Effector memory CD4-positive, alpha-beta T cell (primary cell): Measurements from ENCODE around the gene PRKAG3.

Experiments
- DNase-seq, 3 donors: peaks; one replicate each; pipeline ENCODE4 v3.0.0-alpha.2; 2020
- H3K27ac ChIP-seq: 2 replicates; pipeline ENCODE4 v1.7.0; 2013; ENCODE audit warnings: mild to moderate bottlenecking, low read length, moderate library complexity; ENCODE audit not compliant: insufficient read depth, poor library complexity, severe bottlenecking
- H3K27me3 ChIP-seq: replicated peaks from 2 replicates; pipeline ENCODE4 v1.7.0; 2013; ENCODE audit warnings: mild to moderate bottlenecking, low read length; ENCODE audit not compliant: insufficient read depth, control insufficient read depth, poor library complexity, severe bottlenecking
- H3K36me3 ChIP-seq: 2 replicates; pipeline ENCODE4 v1.7.0; 2013; ENCODE audit warnings: mild to moderate bottlenecking, low read length, moderate library complexity; ENCODE audit not compliant: control insufficient read depth, insufficient read depth
- H3K4me1 ChIP-seq: 2 replicates; pipeline ENCODE4 v1.7.0; 2013; ENCODE audit warnings: low read length, mild to moderate bottlenecking; ENCODE audit not compliant: control insufficient read depth, insufficient read depth, poor library complexity, severe bottlenecking
- H3K4me3 ChIP-seq: 2 replicates; pipeline ENCODE4 v1.7.0; 2013; ENCODE audit warnings: low read length, low read depth, mild to moderate bottlenecking; ENCODE audit not compliant: insufficient read depth, poor library complexity, severe bottlenecking
- H3K9me3 ChIP-seq: 2 replicates; pipeline ENCODE4 v1.7.0; 2013; ENCODE audit warnings: mild to moderate bottlenecking, low read length, moderate library complexity; ENCODE audit not compliant: control insufficient read depth
- total RNA-seq, 3 donors: gene quantifications; one replicate each; lab custom pipeline; 2026; lab: John Stamatoyannopoulos, UW

The PRKAG3 gene
- 0 reads per million in 3 donors for total RNA-seq

DNA sequence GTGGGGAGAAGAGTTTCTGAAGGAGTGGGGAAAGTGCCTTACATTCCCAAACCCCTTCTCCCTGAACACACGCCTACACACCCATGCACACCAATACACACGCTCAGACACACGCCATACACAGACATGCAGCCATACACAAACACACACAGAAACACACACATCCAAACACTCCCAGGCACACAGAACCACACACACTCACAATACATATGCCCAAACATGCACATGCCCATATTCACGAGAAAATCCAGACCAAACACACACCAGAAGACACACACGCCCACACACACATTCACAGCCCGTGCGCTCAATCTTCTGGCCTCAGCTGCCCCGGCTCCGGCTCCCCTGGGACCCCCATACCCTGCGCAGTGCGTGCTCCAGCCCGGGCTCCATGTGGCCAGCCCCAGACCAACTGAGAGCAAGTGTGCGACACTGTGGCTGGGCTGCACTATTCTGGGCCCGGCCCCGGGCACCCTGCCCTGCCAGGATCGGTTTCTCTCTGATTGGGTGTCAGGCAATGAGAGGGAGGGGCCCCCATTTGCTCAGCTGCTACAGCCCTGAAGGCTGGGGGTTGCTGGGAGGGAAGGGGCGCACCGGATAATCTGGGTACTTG lies at the start of gene PRKAG3:
TSS of gene PRKAG3 (minus strand) at position 426 of the 613 bp plus-strand sequence.
- Histone ChIP-seq H3K9me3 (no peaks in the 10 kb centered on the region), H3K4me3 (no peak within 1 kb of the TSS), H3K36me3 (no peaks in the 10 kb centered on the region), H3K4me1 (no peaks in the 10 kb centered on the region), H3K27me3 (peaks cover 10% of the 10 kb centered on the region), H3K27ac (no peak within 1 kb of the TSS)
- no peak for DNase-seq

DNA sequence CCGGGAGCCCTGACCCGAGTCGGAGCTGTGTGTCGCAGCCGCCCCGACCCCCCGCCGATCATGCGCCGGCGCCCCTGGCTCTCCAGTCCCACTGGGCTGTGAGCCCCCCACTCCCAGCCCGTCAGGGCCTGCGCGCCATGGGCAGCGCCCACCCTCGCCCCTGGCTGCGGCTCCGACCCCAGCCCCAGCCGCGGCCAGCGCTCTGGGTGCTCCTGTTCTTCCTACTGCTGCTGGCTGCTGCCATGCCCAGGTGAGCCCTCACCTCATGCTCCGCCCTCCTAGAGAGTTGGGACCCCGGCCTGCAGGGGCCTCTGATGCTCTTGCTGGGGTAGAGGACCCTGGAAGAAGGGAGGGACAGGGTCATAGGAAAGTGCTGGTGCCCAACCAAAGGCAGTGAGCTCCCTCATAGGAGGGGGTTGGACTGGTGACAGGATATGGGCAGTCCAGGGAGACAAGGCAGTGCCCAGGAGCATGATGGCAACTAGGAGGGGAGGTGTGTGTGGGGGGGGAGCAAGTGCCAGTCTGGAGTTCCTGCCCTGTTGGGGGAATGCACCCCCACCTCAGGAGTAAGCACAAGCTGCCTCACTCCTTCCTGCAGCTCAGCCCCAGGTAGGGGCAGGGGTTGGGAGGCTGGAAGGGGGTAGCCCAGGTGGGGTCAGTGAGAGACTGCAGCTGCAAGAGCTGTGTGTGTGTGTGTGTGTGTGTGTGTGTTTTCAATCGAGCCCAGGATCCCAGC lies 49.4 kb upstream of the PRKAG3 start:
- Histone ChIP-seq H3K27me3 (no peaks in the 10 kb centered on the region), H3K27ac (peak overlapping the region; percentile 84)

DNA sequence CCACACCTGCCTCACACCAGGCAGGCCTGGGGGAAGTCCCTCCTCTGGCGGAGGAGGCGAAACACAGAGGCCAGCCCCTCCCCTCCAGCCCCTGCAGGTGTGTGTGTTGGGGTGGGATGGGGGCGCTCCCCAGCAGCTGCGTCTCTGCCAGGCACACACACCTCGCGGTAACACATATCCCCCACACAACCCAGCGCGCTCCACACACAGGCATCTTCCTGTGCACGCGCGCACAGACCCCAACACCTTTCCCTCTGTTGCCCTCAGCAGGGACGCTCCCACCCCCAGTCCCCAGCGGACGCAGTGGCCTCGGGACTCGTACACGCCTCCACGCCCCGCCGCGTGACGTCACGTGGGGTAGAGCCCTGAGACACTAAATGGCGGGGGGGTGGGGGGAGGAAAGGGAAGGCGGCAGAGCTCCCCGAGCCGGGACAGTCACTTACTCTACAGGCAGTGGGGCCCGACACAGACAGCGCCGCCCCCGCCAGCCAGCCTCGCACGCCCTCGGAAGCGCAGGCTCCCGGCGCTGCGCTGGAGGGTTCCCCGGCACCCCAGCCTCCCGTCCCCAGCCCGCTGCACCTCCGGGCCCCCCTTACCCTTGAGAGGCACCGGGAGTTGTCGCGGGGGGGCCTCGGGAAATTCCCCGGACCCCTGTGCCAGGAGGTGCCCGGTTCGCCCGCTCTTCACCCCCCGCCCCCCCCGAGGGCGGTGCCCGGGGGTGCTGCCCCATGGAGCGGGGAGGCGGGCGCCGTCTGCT lies 48.7 kb upstream of the PRKAG3 start, which contains the start of gene WNT10A:
TSS of gene WNT10A (plus strand) at position 751 of the 757 bp plus-strand sequence. CDS start 144 bp downstream, outside the sequence.
- Histone ChIP-seq H3K4me3 (peak within 1 kb of the TSS; percentile 58), H3K36me3 (no peaks in the 10 kb centered on the region), H3K4me1 (peaks cover 54% of the 10 kb centered on the region), H3K27me3 (no peaks in the 10 kb centered on the region), H3K27ac (peak within 1 kb of the TSS; percentile 84), H3K9me3 (no peaks in the 10 kb centered on the region)
- peak; percentile 85 to 89 (median 86) for DNase-seq

More for the DNA sequence above, 49.4 kb upstream of the PRKAG3 start:
- peak overlapping the region; percentile 58 for H3K4me3 ChIP-seq
- peaks cover 54% of the 10 kb centered on the region for H3K4me1 ChIP-seq
- no peak for DNase-seq
- H3K9me3 ChIP-seq: no peaks in the 10 kb centered on the region
- H3K36me3 ChIP-seq: no peaks in the 10 kb centered on the region

DNA sequence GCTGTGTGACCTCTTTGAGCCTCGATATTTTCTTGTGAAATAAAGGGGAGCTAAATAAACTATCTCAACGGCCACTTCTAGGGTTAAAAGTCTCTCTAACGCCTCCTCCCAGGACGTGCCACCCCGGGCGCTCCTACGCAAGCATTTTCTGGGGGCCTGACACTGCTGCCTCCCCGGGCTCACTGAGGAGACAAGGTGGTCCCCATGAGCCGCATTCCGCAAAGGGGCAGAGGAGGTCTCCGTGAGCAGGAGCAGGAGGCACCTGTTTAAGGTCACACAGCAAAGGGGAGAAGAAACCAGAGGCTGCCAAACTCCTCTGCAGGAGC lies 48.1 kb upstream of the PRKAG3 start:
- Histone ChIP-seq H3K9me3 (no peaks in the 10 kb centered on the region), H3K36me3 (no peaks in the 10 kb centered on the region), H3K4me3 (peak overlapping the region; percentile 58), H3K4me1 (peaks cover 54% of the 10 kb centered on the region), H3K27ac (peak overlapping the region; percentile 84), H3K27me3 (no peaks in the 10 kb centered on the region)
- no peak for DNase-seq

DNA sequence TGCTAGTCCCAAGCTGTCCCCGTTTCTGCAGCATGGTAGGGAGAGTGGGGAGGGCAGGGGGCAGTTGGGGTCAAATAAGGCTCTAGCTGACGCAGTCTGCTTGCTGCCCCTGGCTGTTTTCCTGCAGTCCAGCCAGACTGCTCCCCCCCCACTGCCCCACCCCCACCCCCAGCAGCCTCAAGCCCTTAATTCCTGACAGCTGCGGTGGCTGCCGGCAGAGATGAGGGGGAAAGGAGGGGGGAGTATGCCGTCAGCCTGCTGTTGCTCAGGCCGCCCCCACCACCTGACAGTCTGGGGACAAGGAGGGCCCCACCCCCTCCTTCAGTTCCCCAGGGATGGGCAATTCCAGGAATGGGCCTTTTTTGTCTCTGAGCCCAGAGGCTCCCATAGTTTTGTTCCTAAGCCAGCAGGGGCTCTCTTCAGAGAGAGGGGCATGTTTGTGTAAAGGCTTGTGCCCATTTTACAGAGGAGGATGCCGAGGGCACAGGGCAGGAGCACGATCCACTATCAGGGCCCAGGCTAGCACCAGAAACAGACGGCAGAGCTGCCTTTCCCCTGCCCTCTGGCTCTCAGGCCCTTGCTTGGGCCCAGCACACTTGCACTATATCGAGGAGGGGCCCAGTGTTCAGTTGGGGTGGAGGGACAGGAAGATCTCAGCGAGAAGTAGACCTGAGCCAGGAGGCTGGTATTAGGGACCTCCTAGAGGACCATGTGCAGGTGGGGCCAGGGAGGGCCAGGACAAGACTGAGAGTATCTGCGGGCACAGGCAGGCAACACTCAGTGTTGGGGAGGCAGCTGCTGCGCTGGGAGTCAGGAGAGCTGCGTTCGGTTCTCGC lies 47.5 kb upstream of the PRKAG3 start:
- H3K9me3 ChIP-seq: no peaks in the 10 kb centered on the region
- no peaks in the 10 kb centered on the region for H3K36me3 ChIP-seq
- H3K27me3 ChIP-seq: peaks cover 3% of the 10 kb centered on the region
- peak overlapping the region; percentile 84 for H3K27ac ChIP-seq
- peaks cover 50% of the 10 kb centered on the region for H3K4me1 ChIP-seq
- no peak for DNase-seq
- peak overlapping the region; percentile 58 for H3K4me3 ChIP-seq

DNA sequence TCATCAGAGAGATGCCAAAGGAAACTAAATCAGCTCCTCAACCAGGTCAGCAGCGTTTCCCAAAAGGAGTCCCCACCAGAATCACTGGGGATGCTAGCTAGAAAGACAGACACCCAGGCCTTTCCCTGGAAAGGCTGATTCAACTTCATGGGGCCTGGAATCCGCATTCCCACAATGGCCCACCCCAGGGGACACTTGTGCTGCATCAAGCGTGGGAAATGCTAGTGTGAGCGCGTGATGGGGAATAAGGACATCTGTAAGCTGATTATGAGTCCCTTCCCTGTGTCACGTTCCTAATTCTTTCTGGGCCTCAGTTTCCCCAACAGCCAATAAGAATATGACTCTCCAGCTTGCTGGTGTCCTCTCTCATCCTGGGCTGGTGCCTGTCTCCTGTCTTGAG lies 46.9 kb upstream of the PRKAG3 start:
- peaks cover 9% of the 10 kb centered on the region for H3K27me3 ChIP-seq
- H3K4me1 ChIP-seq: peaks cover 50% of the 10 kb centered on the region
- no peak overlapping the region for H3K27ac ChIP-seq
- no peaks in the 10 kb centered on the region for H3K9me3 ChIP-seq
- DNase-seq: no peak
- H3K36me3 ChIP-seq: no peaks in the 10 kb centered on the region
- no peak overlapping the region for H3K4me3 ChIP-seq

DNA sequence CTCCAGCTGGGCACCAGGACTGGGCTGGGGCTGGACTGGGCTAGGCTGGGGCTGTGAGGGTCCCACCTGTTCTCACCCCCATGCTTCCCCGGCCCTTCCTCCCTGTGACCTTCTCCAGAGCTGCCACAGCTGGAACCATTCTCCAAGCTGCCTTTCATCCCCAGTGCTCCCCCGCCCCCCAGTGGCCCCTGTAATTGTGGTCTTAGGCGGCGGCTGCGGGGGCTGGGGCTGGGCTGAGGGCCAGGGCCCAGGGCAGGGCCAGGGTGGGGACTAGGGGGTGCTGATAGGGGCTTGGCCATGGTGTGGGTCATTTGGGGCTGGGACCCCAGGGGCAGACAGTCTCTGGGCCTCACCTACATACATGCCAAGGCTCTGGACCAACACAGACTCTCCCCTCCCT lies 46.3 kb upstream of the PRKAG3 start:
- H3K27ac ChIP-seq: peak overlapping the region; percentile 16
- no peaks in the 10 kb centered on the region for H3K9me3 ChIP-seq
- peaks cover 52% of the 10 kb centered on the region for H3K4me1 ChIP-seq
- peaks cover 15% of the 10 kb centered on the region for H3K27me3 ChIP-seq
- H3K36me3 ChIP-seq: no peaks in the 10 kb centered on the region
- no peak overlapping the region for H3K4me3 ChIP-seq
- DNase-seq: no peak

DNA sequence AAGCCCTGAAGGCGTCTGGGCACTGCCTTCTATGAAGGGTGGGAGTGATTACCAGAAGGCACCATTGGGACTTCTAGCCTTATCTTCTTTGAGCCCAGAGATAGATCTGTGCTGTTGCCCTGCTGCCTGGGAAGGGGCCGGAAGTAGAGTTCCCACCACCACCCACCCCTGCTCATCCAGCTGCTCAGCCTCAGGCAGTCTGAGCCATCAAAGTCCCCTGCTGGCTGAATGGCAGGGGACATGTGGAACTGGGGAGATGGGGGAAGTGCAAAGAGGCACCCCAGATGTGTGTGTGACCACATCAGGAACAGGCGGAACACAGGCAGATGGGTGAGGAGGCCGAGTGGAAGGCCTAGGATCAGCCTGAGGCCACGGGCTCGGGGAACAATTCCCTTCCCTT lies 45.7 kb upstream of the PRKAG3 start:
- H3K4me3 ChIP-seq: no peak overlapping the region
- peaks cover 20% of the 10 kb centered on the region for H3K27me3 ChIP-seq
- no peaks in the 10 kb centered on the region for H3K9me3 ChIP-seq
- peaks cover 46% of the 10 kb centered on the region for H3K4me1 ChIP-seq
- no peak for DNase-seq
- no peak overlapping the region for H3K27ac ChIP-seq
- H3K36me3 ChIP-seq: no peaks in the 10 kb centered on the region

DNA sequence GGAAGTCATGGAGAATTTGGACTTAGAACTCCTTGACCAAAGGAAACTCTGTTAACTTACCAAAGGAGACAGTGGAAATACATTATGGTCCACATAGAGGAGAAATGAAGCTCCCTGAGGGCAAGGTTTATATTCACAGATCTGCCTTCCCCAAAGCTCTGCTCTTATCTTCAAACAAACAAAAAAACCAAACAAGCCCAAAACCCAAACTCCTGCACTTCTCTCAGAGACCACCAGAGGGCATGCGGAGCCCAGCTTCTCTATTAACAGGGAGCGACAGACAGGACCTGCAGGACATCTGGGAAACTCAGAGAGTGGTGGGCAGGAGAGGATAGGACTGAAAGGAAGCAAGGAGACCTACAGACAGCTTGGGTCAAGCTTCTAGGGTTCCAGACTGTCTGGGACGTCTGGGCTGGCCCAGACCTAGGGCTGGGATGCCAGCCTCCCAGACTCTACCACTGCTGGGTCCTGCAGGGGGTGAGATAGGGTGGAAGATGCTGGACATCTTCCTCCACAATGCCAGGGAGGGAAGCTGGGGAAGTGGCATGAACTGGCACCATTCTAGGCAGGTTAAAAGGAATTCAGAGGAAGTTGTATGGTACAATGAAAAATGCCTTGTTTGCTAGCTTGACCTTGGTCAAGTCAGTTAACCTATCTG lies 45.1 kb upstream of the PRKAG3 start:
- H3K4me3 ChIP-seq: no peak overlapping the region
- H3K27me3 ChIP-seq: peaks cover 22% of the 10 kb centered on the region
- H3K4me1 ChIP-seq: peaks cover 40% of the 10 kb centered on the region
- H3K9me3 ChIP-seq: no peaks in the 10 kb centered on the region
- no peaks in the 10 kb centered on the region for H3K36me3 ChIP-seq
- no peak overlapping the region for H3K27ac ChIP-seq
- DNase-seq: peak; percentile 45 to 63 (median 62)
